ENCODE results near the gene FAM181A. TPM values are rescaled to one million over a fixed set of nuclear protein-coding genes. Genes with fewer than 3 reads are reported as not detected.

Gene FAM181A
- total and polyA plus RNA-seq, 2 experiments from 2014 or later, result not detected

GRCh38 chr14:93963692-93964091 lies 36.5 kb downstream of the FAM181A start:
- no peaks in the 10 kb centered on the region for H3K9me3 Mint-ChIP-seq
- Histone ChIP-seq H3K4me3 (no peak overlapping the region), H2AFZ (no peak overlapping the region), H3K27ac (ENCODE audit: low read depth) (no peak overlapping the region), H3K9me2 (ENCODE audit: insufficient read depth) (0 out of 2 replicates have a peak, but pooled peaks cover 5% of the 10 kb centered on the region), H3K4me2 (no peak overlapping the region), H3K79me2 (replicated peaks; ENCODE audit: insufficient read depth) (no peaks in the 10 kb centered on the region), H4K20me1 (replicated peaks; ENCODE audit: insufficient read depth) (no peaks in the 10 kb centered on the region), H3F3A (replicated peaks; ENCODE audit: low read depth) (no peaks in the 10 kb centered on the region), H3K36me3 (ENCODE audit: insufficient read depth) (no peaks in the 10 kb centered on the region), H3K27me3 (ENCODE audit: insufficient read depth) (no peaks in the 10 kb centered on the region), H3K4me1 (ENCODE audit: insufficient read depth) (no peaks in the 10 kb centered on the region)
- DNase-seq (ENCODE audit: low spot score) (no peak), ATAC-seq (no peak)
- peaks cover 14% of the 10 kb centered on the region for H3K4me1 Mint-ChIP-seq
- no peak overlapping the region; the same call in 1 of the 2 replicates for H3K27ac Mint-ChIP-seq
- H3K36me3 Mint-ChIP-seq (ENCODE audit: low read depth), result no peaks in the 10 kb centered on the region
- H3K27me3 Mint-ChIP-seq (ENCODE audit: insufficient read depth, low read depth, poor library complexity), result no peaks in the 10 kb centered on the region
- TF ChIP-seq POLR2AphosphoS5 (IDR thresholded peaks at IDR 0.05; ENCODE audit: low read depth) (no peak), CTCF (conservative IDR thresholded peaks at IDR 0.05; ENCODE audit: low read depth in 2 of 2) (no peak), NANOG (IDR thresholded peaks at IDR 0.05; ENCODE audit: borderline replicate concordance) (no peak), EZH2 (IDR thresholded peaks at IDR 0.05; ENCODE audit: low read depth, unreplicated experiment) (no peak), STAT1 (IDR thresholded peaks at IDR 0.05; ENCODE audit: unreplicated experiment) (no peak), ZNF331 (CRISPR knock-in tag; IDR thresholded peaks at IDR 0.05; ENCODE audit: low read depth) (no peak), CREB1 (CRISPR knock-in tag; IDR thresholded peaks at IDR 0.05; ENCODE audit: low read depth) (no peak), EZH2phosphoT487 (IDR thresholded peaks at IDR 0.05; ENCODE audit: unreplicated experiment) (no peak), JUNB (IDR thresholded peaks at IDR 0.05; ENCODE audit: unreplicated experiment) (no peak), ZNF114 (CRISPR knock-in tag; IDR thresholded peaks at IDR 0.05) (no peak), ZNF462 (CRISPR knock-in tag; IDR thresholded peaks at IDR 0.05) (no peak)
- TF ChIP-seq, protein P1, sequence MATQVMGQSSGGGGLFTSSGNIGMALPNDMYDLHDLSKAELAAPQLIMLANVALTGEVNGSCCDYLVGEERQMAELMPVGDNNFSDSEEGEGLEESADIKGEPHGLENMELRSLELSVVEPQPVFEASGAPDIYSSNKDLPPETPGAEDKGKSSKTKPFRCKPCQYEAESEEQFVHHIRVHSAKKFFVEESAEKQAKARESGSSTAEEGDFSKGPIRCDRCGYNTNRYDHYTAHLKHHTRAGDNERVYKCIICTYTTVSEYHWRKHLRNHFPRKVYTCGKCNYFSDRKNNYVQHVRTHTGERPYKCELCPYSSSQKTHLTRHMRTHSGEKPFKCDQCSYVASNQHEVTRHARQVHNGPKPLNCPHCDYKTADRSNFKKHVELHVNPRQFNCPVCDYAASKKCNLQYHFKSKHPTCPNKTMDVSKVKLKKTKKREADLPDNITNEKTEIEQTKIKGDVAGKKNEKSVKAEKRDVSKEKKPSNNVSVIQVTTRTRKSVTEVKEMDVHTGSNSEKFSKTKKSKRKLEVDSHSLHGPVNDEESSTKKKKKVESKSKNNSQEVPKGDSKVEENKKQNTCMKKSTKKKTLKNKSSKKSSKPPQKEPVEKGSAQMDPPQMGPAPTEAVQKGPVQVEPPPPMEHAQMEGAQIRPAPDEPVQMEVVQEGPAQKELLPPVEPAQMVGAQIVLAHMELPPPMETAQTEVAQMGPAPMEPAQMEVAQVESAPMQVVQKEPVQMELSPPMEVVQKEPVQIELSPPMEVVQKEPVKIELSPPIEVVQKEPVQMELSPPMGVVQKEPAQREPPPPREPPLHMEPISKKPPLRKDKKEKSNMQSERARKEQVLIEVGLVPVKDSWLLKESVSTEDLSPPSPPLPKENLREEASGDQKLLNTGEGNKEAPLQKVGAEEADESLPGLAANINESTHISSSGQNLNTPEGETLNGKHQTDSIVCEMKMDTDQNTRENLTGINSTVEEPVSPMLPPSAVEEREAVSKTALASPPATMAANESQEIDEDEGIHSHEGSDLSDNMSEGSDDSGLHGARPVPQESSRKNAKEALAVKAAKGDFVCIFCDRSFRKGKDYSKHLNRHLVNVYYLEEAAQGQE (IDR thresholded peaks at IDR 0.05; ENCODE audit: unreplicated experiment), result no peak
- TF ChIP-seq, protein P2, sequence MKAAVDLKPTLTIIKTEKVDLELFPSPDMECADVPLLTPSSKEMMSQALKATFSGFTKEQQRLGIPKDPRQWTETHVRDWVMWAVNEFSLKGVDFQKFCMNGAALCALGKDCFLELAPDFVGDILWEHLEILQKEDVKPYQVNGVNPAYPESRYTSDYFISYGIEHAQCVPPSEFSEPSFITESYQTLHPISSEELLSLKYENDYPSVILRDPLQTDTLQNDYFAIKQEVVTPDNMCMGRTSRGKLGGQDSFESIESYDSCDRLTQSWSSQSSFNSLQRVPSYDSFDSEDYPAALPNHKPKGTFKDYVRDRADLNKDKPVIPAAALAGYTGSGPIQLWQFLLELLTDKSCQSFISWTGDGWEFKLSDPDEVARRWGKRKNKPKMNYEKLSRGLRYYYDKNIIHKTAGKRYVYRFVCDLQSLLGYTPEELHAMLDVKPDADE (IDR thresholded peaks at IDR 0.05), result no peak
- H3K4me3 Mint-ChIP-seq, result no peak overlapping the region
